NB4 (cell line): ENCODE results near the gene TPD52L1.

ENCODE experiments used
- DNase-seq: peaks from one replicate; pipeline ENCODE4 v3.0.0; 2010; ENCODE audit warnings: low read depth
- H3K4me3 ChIP-seq: one replicate; pipeline ENCODE4 v1.5.1; 2011; ENCODE audit warnings: mild to moderate bottlenecking, low read depth, low read length, moderate library complexity
- CTCF ChIP-seq: IDR thresholded peaks from one replicate; pipeline ENCODE4 v1.5.1; 2012; ENCODE audit warnings: low read depth, low read length
- MAX ChIP-seq: IDR thresholded peaks from 2 replicates; pipeline ENCODE4 v1.6.1; 2011; ENCODE audit warnings: low read depth, low read length
- MYC ChIP-seq: IDR thresholded peaks from 2 replicates; pipeline ENCODE4 v1.6.1; 2011; ENCODE audit warnings: low read depth, low read length
- POLR2A ChIP-seq: IDR thresholded peaks from 2 replicates; pipeline ENCODE4 v1.6.1; 2011; ENCODE audit warnings: mild to moderate bottlenecking; ENCODE audit not compliant: insufficient read length; ENCODE audit errors: extremely low read depth

The TPD52L1 gene

GRCh38 chr6:125220712-125221111 lies 67.1 kb downstream of the TPD52L1 start:
- DNase-seq, result no peak
- H3K4me3 ChIP-seq, result no peak overlapping the region
- no peak for TF ChIP-seq CTCF

- DNase-seq, result no peak
- no peak overlapping the region for H3K4me3 ChIP-seq
- TF ChIP-seq CTCF, result no peak
- TF ChIP-seq MYC, result no peak
- no peak for TF ChIP-seq MAX
- no peak for TF ChIP-seq POLR2A
Observed at GRCh38 chr6:125222531-125223455, 69.2 kb downstream of the TPD52L1 start.

- TF ChIP-seq POLR2A, result no peak
- no peak for TF ChIP-seq CTCF
- TF ChIP-seq MYC, result no peak
- no peak for TF ChIP-seq MAX
- no peak for DNase-seq
- no peak overlapping the region for H3K4me3 ChIP-seq
Observed at GRCh38 chr6:125224231-125224861, 70.8 kb downstream of the TPD52L1 start.

- no peak overlapping the region for H3K4me3 ChIP-seq
- DNase-seq, result no peak
- TF ChIP-seq MYC, result no peak
- no peak for TF ChIP-seq POLR2A
- no peak for TF ChIP-seq CTCF
- TF ChIP-seq MAX, result no peak
Observed at GRCh38 chr6:125227244-125227643, 73.7 kb downstream of the TPD52L1 start.

GRCh38 chr6:125228981-125229479 lies 75.5 kb downstream of the TPD52L1 start:
- TF ChIP-seq MAX, result no peak
- no peak for TF ChIP-seq MYC
- TF ChIP-seq CTCF, result no peak
- no peak for TF ChIP-seq POLR2A
- DNase-seq, result no peak
- no peak overlapping the region for H3K4me3 ChIP-seq

- no peak for TF ChIP-seq MYC
- TF ChIP-seq CTCF, result no peak
- TF ChIP-seq MAX, result no peak
- no peak for TF ChIP-seq POLR2A
- no peak overlapping the region for H3K4me3 ChIP-seq
- DNase-seq, result no peak
Observed at GRCh38 chr6:125230674-125231073, 77.1 kb downstream of the TPD52L1 start.
